Measurements from ENCODE around the gene C22orf31.

The C22orf31 gene

GRCh38 chr22:29023172-29023796 is 38.3 kb downstream of the C22orf31 start:
- H3K27ac ChIP-seq = no peak overlapping the region
- TF ChIP-seq ZFX (IDR thresholded peaks at IDR 0.05) (no peak), CTCF (conservative IDR thresholded peaks at IDR 0.05) (no peak)

- no peak overlapping the region for H3K27ac ChIP-seq
- TF ChIP-seq ZFX (IDR thresholded peaks at IDR 0.05) (no peak), CTCF (conservative IDR thresholded peaks at IDR 0.05) (no peak)
Measured at GRCh38 chr22:29022101-29022817, 39.4 kb downstream of the C22orf31 start.

- TF ChIP-seq ZFX (IDR thresholded peaks at IDR 0.05) (no peak), CTCF (conservative IDR thresholded peaks at IDR 0.05) (no peak)
- no peak overlapping the region for H3K27ac ChIP-seq
Measured at GRCh38 chr22:29018293-29019189, 43.1 kb downstream of the C22orf31 start.

- no peak overlapping the region for H3K27ac ChIP-seq
- TF ChIP-seq ZFX (IDR thresholded peaks at IDR 0.05) (no peak), CTCF (conservative IDR thresholded peaks at IDR 0.05) (no peak)
Measured at GRCh38 chr22:29016067-29016938, 45.3 kb downstream of the C22orf31 start.

DNA sequence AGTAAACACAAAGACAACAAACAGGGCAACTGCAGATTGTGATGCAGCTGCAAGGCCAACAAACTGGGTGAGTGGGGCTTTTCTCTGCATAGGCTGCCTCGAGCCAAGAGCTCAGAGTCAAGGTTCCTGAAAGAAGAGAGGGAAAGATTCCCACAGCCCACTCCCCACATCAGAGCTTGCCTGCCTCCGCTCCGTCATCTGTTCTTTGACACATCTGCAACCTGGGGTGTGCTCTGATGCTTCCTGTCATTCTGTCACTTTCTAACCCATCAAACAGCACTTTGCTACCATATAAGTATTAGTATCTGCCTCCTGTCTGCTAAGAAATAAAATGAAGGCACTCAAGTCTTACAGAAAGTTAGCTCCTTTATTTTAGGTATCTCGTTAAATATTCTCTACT is 46.9 kb downstream of the C22orf31 start:
- no peak overlapping the region for H3K27ac ChIP-seq
- TF ChIP-seq CTCF (conservative IDR thresholded peaks at IDR 0.05) = no peak
- no peak for TF ChIP-seq ZFX (IDR thresholded peaks at IDR 0.05)

GRCh38 chr22:29014293-29014692 is 47.3 kb downstream of the C22orf31 start:
- H3K27ac ChIP-seq = no peak overlapping the region
- TF ChIP-seq ZFX (IDR thresholded peaks at IDR 0.05) (no peak), CTCF (conservative IDR thresholded peaks at IDR 0.05) (no peak)
